Measurements from ENCODE around the gene MAP4K4. TPM values are rescaled to one million over a fixed set of nuclear protein-coding genes. Genes with fewer than 3 reads are reported as not detected.
A peak's percentile ranks its signal among the peaks of the same experiment; 100 is the strongest.

The MAP4K4 gene
- total RNA-seq, 4 donors from 2014 or later, result 33.8 to 47.3 (median 35.7) TPM

GRCh38 chr2:101889460-101890098, 192.1 kb downstream of the MAP4K4 start:
- peaks cover 2 to 4% of the 10 kb centered on the region in 2 donors for H3K4me1 ChIP-seq
- no peaks in the 10 kb centered on the region for H3K27me3 ChIP-seq
- H3K9me3 ChIP-seq, result no peaks in the 10 kb centered on the region
- WGBS, 2 donors, result 95% methylated on average over 7 of the region's 7 CpGs
- intact Hi-C loops (cut with DNase I), result loop anchor here (10.0 kb wide), 4 partner anchors 85 to 565 kb away; no protein-coding TSS in a partner anchor
- no peak for DNase-seq
- H3K27ac ChIP-seq, result no peak overlapping the region
- TF ChIP-seq POLR2A (IDR thresholded peaks at IDR 0.05), result no peak
- TF ChIP-seq CTCF (IDR thresholded peaks at IDR 0.05), result no peak
- peaks cover 3 to 11% of the 10 kb centered on the region in 2 donors for H3K36me3 ChIP-seq
- no peak overlapping the region for H3K4me3 ChIP-seq (replicated peaks in 1 of 3)

- H3K36me3 ChIP-seq, result peaks cover 3 to 11% of the 10 kb centered on the region in 2 donors
- TF ChIP-seq CTCF (IDR thresholded peaks at IDR 0.05) (no peak), POLR2A (IDR thresholded peaks at IDR 0.05) (no peak)
- no peaks in the 10 kb centered on the region for H3K27me3 ChIP-seq
- 96 to 97% methylated on average over 3 of the region's 3 CpGs for WGBS, 2 donors
- DNase-seq, result no peak
- H3K9me3 ChIP-seq, result no peaks in the 10 kb centered on the region
- H3K27ac ChIP-seq, result no peak overlapping the region
- H3K4me1 ChIP-seq, result peaks cover 0 to 6% of the 10 kb centered on the region in 2 donors
- H3K4me3 ChIP-seq (replicated peaks in 1 of 3), result no peak overlapping the region
- intact Hi-C loops (cut with DNase I), result no loop called here
Measured at GRCh38 chr2:101892377-101892776, 194.9 kb downstream of the MAP4K4 start.

GRCh38 chr2:101893681-101894381, 196.3 kb downstream of the MAP4K4 start:
- Histone ChIP-seq H3K4me3 (replicated peaks in 1 of 3) (no peak overlapping the region), H3K4me1 (peaks cover 0 to 6% of the 10 kb centered on the region in 2 donors), H3K27ac (no peak overlapping the region), H3K27me3 (no peaks in the 10 kb centered on the region), H3K9me3 (no peaks in the 10 kb centered on the region), H3K36me3 (peaks cover 3 to 11% of the 10 kb centered on the region in 2 donors)
- intact Hi-C loops (cut with DNase I), result no loop called here
- no peak for DNase-seq
- WGBS, 2 donors, result 71 to 75% methylated on average over 9 of the region's 9 CpGs
- TF ChIP-seq CTCF (IDR thresholded peaks at IDR 0.05), result no peak
- TF ChIP-seq POLR2A (IDR thresholded peaks at IDR 0.05), result no peak

GRCh38 chr2:101895039-101895438, 197.5 kb downstream of the MAP4K4 start:
- DNase-seq, result no peak
- 91 to 92% methylated on average over 7 of the region's 7 CpGs for WGBS, 2 donors
- Histone ChIP-seq H3K4me1 (peaks cover 0 to 6% of the 10 kb centered on the region in 2 donors), H3K4me3 (replicated peaks in 1 of 3) (no peak overlapping the region), H3K27ac (no peak overlapping the region), H3K36me3 (peaks cover 3 to 11% of the 10 kb centered on the region in 2 donors), H3K27me3 (no peaks in the 10 kb centered on the region), H3K9me3 (no peaks in the 10 kb centered on the region)
- TF ChIP-seq POLR2A (IDR thresholded peaks at IDR 0.05), result no peak
- no peak for TF ChIP-seq CTCF (IDR thresholded peaks at IDR 0.05)
- intact Hi-C loops (cut with DNase I), result no loop called here

- DNase-seq, result peak; percentile 17 to 25
- intact Hi-C loops (cut with DNase I), result no loop called here
- 34 to 59% methylated on average over 2 of the region's 2 CpGs for WGBS, 2 donors
- TF ChIP-seq CTCF (IDR thresholded peaks at IDR 0.05) (no peak), POLR2A (IDR thresholded peaks at IDR 0.05) (no peak)
- H3K27ac ChIP-seq, result no peak overlapping the region
- H3K4me1 ChIP-seq, result peaks cover 0 to 6% of the 10 kb centered on the region in 2 donors
- peaks cover under 1 to 7% of the 10 kb centered on the region in 2 donors for H3K36me3 ChIP-seq
- no peak overlapping the region for H3K4me3 ChIP-seq (replicated peaks in 1 of 3)
- no peaks in the 10 kb centered on the region for H3K27me3 ChIP-seq
- no peaks in the 10 kb centered on the region for H3K9me3 ChIP-seq
Measured at GRCh38 chr2:101895819-101896322, 198.4 kb downstream of the MAP4K4 start.

Data from thyroid gland (tissue), 4 donors.